ENCODE measurements around the gene GPR61.

GPR61 gene

GRCh38 chr1:109557520-109557919, 17.8 kb downstream of the GPR61 start:
- no peak overlapping the region for H3K27ac ChIP-seq
- no peak overlapping the region for H3K4me3 ChIP-seq

GRCh38 chr1:109559995-109560394, 20.3 kb downstream of the GPR61 start:
- H3K27ac ChIP-seq = no peak overlapping the region
- H3K4me3 ChIP-seq = no peak overlapping the region

- peak overlapping the region in 1 of 21 experiments; percentile 19 for H3K27ac ChIP-seq
- H3K4me3 ChIP-seq = no peak overlapping the region
Observed at GRCh38 chr1:109564194-109564878, 24.7 kb downstream of the GPR61 start.

- H3K4me3 ChIP-seq = no peak overlapping the region
- H3K27ac ChIP-seq = no peak overlapping the region
Observed at GRCh38 chr1:109565241-109565640, 25.6 kb downstream of the GPR61 start.

- H3K27ac ChIP-seq = no peak overlapping the region
Observed at GRCh38 chr1:109566982-109567381, 27.3 kb downstream of the GPR61 start.

GRCh38 chr1:109567877-109568672, 28.4 kb downstream of the GPR61 start:
- peak overlapping the region in 1 of 21 experiments; percentile 3 for H3K27ac ChIP-seq
- no peak overlapping the region for H3K4me3 ChIP-seq

More at GRCh38 chr1:109566982-109567381, 27.3 kb downstream of the GPR61 start:
- no peak overlapping the region for H3K4me3 ChIP-seq

GRCh38 chr1:109569323-109569722, 29.7 kb downstream of the GPR61 start:
- Histone ChIP-seq H3K27ac (no peak overlapping the region), H3K4me3 (no peak overlapping the region)

GRCh38 chr1:109570414-109570813, 30.7 kb downstream of the GPR61 start:
- Histone ChIP-seq H3K27ac (peak overlapping the region in 3 of 21 experiments; percentile 11 to 38 (median 37)), H3K4me3 (no peak overlapping the region)

GRCh38 chr1:109573785-109574184, 34.1 kb downstream of the GPR61 start:
- peak overlapping the region in 2 of 21 experiments; percentile 1 to 35 for H3K27ac ChIP-seq

GRCh38 chr1:109578947-109579443, 39.3 kb downstream of the GPR61 start:
- no peak overlapping the region for H3K4me3 ChIP-seq
- peak overlapping the region in 2 of 21 experiments; percentile 4 to 47 for H3K27ac ChIP-seq

More at GRCh38 chr1:109573785-109574184, 34.1 kb downstream of the GPR61 start:
- no peak overlapping the region for H3K4me3 ChIP-seq

GRCh38 chr1:109579491-109579890, 39.8 kb downstream of the GPR61 start:
- no peak overlapping the region for H3K4me3 ChIP-seq
- peak overlapping the region in 1 of 21 experiments; percentile 4 for H3K27ac ChIP-seq

- H3K4me3 ChIP-seq = no peak overlapping the region
- H3K27ac ChIP-seq = no peak overlapping the region
Observed at GRCh38 chr1:109582021-109582420, 42.3 kb downstream of the GPR61 start.

GRCh38 chr1:109584766-109585165, 45.1 kb downstream of the GPR61 start:
- H3K4me3 ChIP-seq = no peak overlapping the region
- H3K27ac ChIP-seq = no peak overlapping the region

GRCh38 chr1:109586055-109586454, 46.4 kb downstream of the GPR61 start:
- H3K4me3 ChIP-seq = no peak overlapping the region
- no peak overlapping the region for H3K27ac ChIP-seq

- Histone ChIP-seq H3K4me3 (no peak overlapping the region), H3K27ac (no peak overlapping the region)
Observed at GRCh38 chr1:109589177-109589576, 49.5 kb downstream of the GPR61 start.

- no peak overlapping the region for H3K27ac ChIP-seq
- H3K4me3 ChIP-seq = no peak overlapping the region
Observed at GRCh38 chr1:109589679-109590078, 50.0 kb downstream of the GPR61 start.

GRCh38 chr1:109592916-109593315, 53.2 kb downstream of the GPR61 start:
- no peak overlapping the region for H3K4me3 ChIP-seq
- no peak overlapping the region for H3K27ac ChIP-seq

- H3K27ac ChIP-seq = peak overlapping the region in 1 of 21 experiments; percentile 47
Observed at GRCh38 chr1:109595531-109595930, 55.9 kb downstream of the GPR61 start.

More at GRCh38 chr1:109595531-109595930, 55.9 kb downstream of the GPR61 start:
- no peak overlapping the region for H3K4me3 ChIP-seq

Data from skin epidermis (tissue), 12 donors.